ENCODE results near the gene CASP8AP2. TPM values are rescaled to one million over a fixed set of nuclear protein-coding genes. Genes with fewer than 3 reads are reported as not detected.
"Not testable (repeated sequence)": the region's sequence is repeated elsewhere in the genome, so short reads cannot be mapped to it uniquely, and the experiment has no call there.

CASP8AP2 gene
- 10 to 100 TPM; 33.3 to 33.6 TPM for total RNA-seq

DNA sequence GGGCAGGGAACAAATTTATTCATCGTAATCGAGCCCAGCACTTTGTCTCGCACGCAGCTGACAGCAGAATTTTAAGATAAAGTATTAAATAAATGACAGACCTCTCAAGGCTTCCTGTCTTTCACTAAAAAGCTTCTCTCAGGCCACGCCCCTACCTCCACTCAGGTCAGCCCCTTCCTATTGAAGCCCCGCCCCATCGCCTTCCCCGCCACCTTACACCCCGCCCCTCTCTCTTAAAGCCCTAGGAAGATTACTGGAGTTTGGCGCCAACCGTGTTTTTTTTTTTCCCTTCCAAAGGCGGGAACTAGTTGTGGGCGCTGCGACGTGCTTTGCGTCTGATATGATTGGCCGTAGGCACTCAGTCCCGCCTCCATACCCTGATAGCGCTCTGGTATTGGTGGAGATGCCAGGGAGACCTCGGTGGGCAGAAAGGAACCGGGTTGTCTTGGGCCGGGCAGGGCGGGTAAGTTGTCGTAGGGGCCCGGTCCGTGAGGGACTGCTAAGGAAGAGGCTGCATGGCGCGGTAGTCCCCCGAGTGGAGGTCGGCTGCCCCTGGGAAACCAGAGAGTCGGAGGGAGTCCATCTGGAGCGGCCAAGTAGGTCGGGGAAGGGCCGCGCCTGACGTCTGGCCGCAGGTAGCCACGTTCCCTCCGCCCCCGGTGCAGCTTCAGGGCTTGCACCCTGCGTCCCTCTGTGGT lies at the start of gene CASP8AP2:
Gene CASP8AP2 (plus strand): TSS at position 409 of the 698 bp plus-strand sequence.
- Mint-ChIP-seq H3K4me3 (peak within 1 kb of the TSS; percentile 96), H3K4me1 (ENCODE audit: low read depth) (peaks cover 24% of the 10 kb centered on the region), H3K27me3 (no peaks in the 10 kb centered on the region), H3K27ac (peak within 1 kb of the TSS; percentile 99), H3K9me3 (no peaks in the 10 kb centered on the region), H3K36me3 (ENCODE audit: low read depth) (peaks cover 37% of the 10 kb centered on the region)
- DNase-seq (peak; percentile 99), ATAC-seq (peak; percentile 95)
- intact Hi-C loops (cut with micrococcal nuclease): no loop called here
- ChIA-PET POLR2A (interaction anchor here (0.5 to 3.9 kb wide), 11 partner anchors 10 to 467 kb away, joined by 3 to 64 read pairs (median 3); partner anchors contain the start of genes BACH2 and MDN1), CTCF (interaction anchor here (1.0 to 2.2 kb wide), 3 partner anchors 10 to 111 kb away, joined by 3 to 20 read pairs (median 4); partner anchors contain the start of gene MDN1)
- TF ChIP-seq, protein P1, sequence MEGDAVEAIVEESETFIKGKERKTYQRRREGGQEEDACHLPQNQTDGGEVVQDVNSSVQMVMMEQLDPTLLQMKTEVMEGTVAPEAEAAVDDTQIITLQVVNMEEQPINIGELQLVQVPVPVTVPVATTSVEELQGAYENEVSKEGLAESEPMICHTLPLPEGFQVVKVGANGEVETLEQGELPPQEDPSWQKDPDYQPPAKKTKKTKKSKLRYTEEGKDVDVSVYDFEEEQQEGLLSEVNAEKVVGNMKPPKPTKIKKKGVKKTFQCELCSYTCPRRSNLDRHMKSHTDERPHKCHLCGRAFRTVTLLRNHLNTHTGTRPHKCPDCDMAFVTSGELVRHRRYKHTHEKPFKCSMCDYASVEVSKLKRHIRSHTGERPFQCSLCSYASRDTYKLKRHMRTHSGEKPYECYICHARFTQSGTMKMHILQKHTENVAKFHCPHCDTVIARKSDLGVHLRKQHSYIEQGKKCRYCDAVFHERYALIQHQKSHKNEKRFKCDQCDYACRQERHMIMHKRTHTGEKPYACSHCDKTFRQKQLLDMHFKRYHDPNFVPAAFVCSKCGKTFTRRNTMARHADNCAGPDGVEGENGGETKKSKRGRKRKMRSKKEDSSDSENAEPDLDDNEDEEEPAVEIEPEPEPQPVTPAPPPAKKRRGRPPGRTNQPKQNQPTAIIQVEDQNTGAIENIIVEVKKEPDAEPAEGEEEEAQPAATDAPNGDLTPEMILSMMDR (IDR thresholded peaks at IDR 0.05): no peak

- H3K27me3 Mint-ChIP-seq: no peaks in the 10 kb centered on the region
- no peaks in the 10 kb centered on the region for H3K9me3 Mint-ChIP-seq
- intact Hi-C loops (cut with micrococcal nuclease): no loop called here
- TF ChIP-seq, protein P1 (IDR thresholded peaks at IDR 0.05): no peak
- H3K4me3 Mint-ChIP-seq: no peak overlapping the region
- no peaks in the 10 kb centered on the region for H3K4me1 Mint-ChIP-seq (ENCODE audit: low read depth)
- ChIA-PET CTCF (no interaction called here), POLR2A (no interaction called here)
- no peak overlapping the region for H3K27ac Mint-ChIP-seq
- DNase-seq (no peak), ATAC-seq (no peak)
- peaks cover 67% of the 10 kb centered on the region for H3K36me3 Mint-ChIP-seq (ENCODE audit: low read depth)
Measured at GRCh38 chr6:89781070-89782034, 48.3 kb upstream of the CASP8AP2 start.

GRCh38 chr6:89782222-89782621 lies 47.5 kb upstream of the CASP8AP2 start:
- intact Hi-C loops (cut with micrococcal nuclease): no loop called here
- no peaks in the 10 kb centered on the region for H3K9me3 Mint-ChIP-seq
- H3K4me3 Mint-ChIP-seq: no peak overlapping the region
- ChIA-PET CTCF (no interaction called here), POLR2A (no interaction called here)
- H3K4me1 Mint-ChIP-seq (ENCODE audit: low read depth): no peaks in the 10 kb centered on the region
- H3K36me3 Mint-ChIP-seq (ENCODE audit: low read depth): peaks cover 66% of the 10 kb centered on the region
- no peak for ATAC-seq
- H3K27ac Mint-ChIP-seq: no peak overlapping the region
- TF ChIP-seq, protein P1 (IDR thresholded peaks at IDR 0.05): no peak
- H3K27me3 Mint-ChIP-seq: no peaks in the 10 kb centered on the region
- no peak for DNase-seq

DNA sequence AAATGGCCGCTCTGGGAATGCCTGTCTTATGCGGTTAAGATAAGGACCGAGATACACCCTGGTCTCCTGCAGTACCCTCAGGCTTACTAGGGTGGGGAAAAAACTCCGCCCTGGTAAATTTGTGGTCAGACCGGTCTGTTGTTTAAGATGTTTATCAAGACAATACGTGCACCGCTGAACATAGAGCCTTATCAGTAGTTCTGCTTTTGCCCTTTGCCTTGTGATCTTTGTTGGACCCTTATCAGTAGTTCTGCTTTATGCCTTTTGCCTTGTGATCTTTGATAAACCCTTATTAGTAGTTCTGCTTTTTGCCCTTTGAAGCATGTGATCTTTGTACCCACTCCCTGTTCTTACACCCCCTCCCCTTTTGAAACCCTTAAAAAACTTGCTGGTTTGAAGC lies 46.4 kb upstream of the CASP8AP2 start:
- peaks cover 70% of the 10 kb centered on the region for H3K36me3 Mint-ChIP-seq (ENCODE audit: low read depth)
- H3K4me3 Mint-ChIP-seq; ATAC-seq; H3K9me3 Mint-ChIP-seq; H3K27me3 Mint-ChIP-seq; POLR2A ChIA-PET; intact Hi-C loops (cut with micrococcal nuclease); H3K27ac Mint-ChIP-seq; H3K4me1 Mint-ChIP-seq (ENCODE audit: low read depth); DNase-seq: not testable (repeated sequence)
- CTCF ChIA-PET: interaction anchor here (0.7 kb wide), 1 partner anchor 24 kb away, joined by 3 read pairs; no protein-coding TSS in a partner anchor

DNA sequence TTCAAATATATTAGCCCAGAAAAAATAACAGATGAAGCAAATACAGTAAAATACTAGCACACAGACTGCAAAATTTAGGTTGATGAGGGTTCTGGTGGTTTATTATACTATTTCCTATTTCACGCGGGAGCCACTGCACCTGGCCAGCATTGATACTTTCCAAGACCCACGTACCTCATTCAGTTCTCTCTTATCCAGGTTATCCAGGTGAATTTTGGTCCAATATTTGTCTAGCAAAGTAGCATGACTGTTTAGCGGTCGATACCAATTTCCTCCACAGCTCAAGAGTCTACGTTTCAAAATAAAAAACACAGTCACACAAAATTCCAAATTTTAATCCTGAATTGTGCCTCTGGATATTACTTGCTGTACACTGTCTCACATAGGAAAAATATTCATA lies 44.8 kb upstream of the CASP8AP2 start:
- TF ChIP-seq, protein P1 (IDR thresholded peaks at IDR 0.05): no peak
- no peak for DNase-seq
- Mint-ChIP-seq H3K4me3 (no peak overlapping the region), H3K27me3 (no peaks in the 10 kb centered on the region), H3K4me1 (ENCODE audit: low read depth) (no peaks in the 10 kb centered on the region), H3K36me3 (ENCODE audit: low read depth) (peaks cover 73% of the 10 kb centered on the region), H3K27ac (no peak overlapping the region), H3K9me3 (no peaks in the 10 kb centered on the region)
- ChIA-PET POLR2A (no interaction called here), CTCF (no interaction called here)
- intact Hi-C loops (cut with micrococcal nuclease): no loop called here
- ATAC-seq: no peak
